IMR-90 (cell line): ENCODE results near the gene MTCL1. TPM values are rescaled to one million over a fixed set of nuclear protein-coding genes. Genes with fewer than 3 reads are reported as not detected.

Source experiments
- ATAC-seq: fragments of 200-7000 bp; cut with Tn5 transposase; 2 replicates; pipeline ENCODE4 v1.9.1; 2020; ENCODE audit warnings: low read depth, mild to moderate bottlenecking, moderate library complexity
- BruUV-seq: library from RNA; stranded (reverse); fragments of 400-500 nt; replicated peaks from 2 replicates; lab custom pipeline; 2021; lab: Mats Ljungman, UMichigan
- CTCF ChIA-PET: fragments of 300-600 bp; formaldehyde crosslinking; extraction: SDS; loops from one replicate; lab custom pipeline; 2021; ENCODE audit warnings: antibody characterized with exemption; lab: Yijun Ruan, JAX
- POLR2A ChIA-PET: fragments of 300-600 bp; sonication (Branson Sonifier 250); formaldehyde crosslinking; loops from one replicate; lab custom pipeline; 2022; ENCODE audit warnings: antibody characterized with exemption; ENCODE audit not compliant: unreplicated experiment; lab: Charles Lee
- DNase-seq: peaks from one replicate; pipeline ENCODE4 v3.0.0; 2013
- H2AFZ ChIP-seq: replicated peaks from 2 replicates; pipeline ENCODE3; 2013; ENCODE audit warnings: low read length, mild to moderate bottlenecking; ENCODE audit not compliant: poor library complexity
- H2AK5ac ChIP-seq: 2 replicates; pipeline ENCODE4 v1.6.1; 2013; ENCODE audit warnings: low read depth, low read length, inconsistent platforms
- H2AK9ac ChIP-seq: replicated peaks from 2 replicates; pipeline ENCODE3; 2013; ENCODE audit warnings: mild to moderate bottlenecking, low read depth, low read length, moderate library complexity; ENCODE audit not compliant: poor library complexity
- H2BK120ac ChIP-seq: 2 replicates; pipeline ENCODE4 v1.6.1; 2013; ENCODE audit warnings: low read depth, low read length, inconsistent platforms
- H2BK15ac ChIP-seq: 3 replicates; pipeline ENCODE4 v1.6.1; 2013; ENCODE audit warnings: low read depth, low read length, inconsistent platforms
- H2BK20ac ChIP-seq: 2 replicates; pipeline ENCODE4 v1.6.1; 2013; ENCODE audit warnings: low read depth, mild to moderate bottlenecking, inconsistent platforms, low read length, moderate library complexity
- H2BK5ac ChIP-seq: 2 replicates; pipeline ENCODE4 v1.6.1; 2013; ENCODE audit warnings: mild to moderate bottlenecking, low read depth, low read length, inconsistent platforms; ENCODE audit not compliant: poor library complexity, severe bottlenecking
- H3K14ac ChIP-seq: replicated peaks from 2 replicates; pipeline ENCODE4 v1.6.1; 2013; ENCODE audit warnings: low read depth, low read length, inconsistent platforms
- H3K18ac ChIP-seq: 2 replicates; pipeline ENCODE4 v1.6.1; 2013; ENCODE audit warnings: low read depth, low read length, control low read depth
- H3K23ac ChIP-seq: 2 replicates; pipeline ENCODE4 v1.6.1; 2013; ENCODE audit warnings: low read depth, low read length, inconsistent platforms
- H3K27ac ChIP-seq: 2 replicates; pipeline ENCODE4 v1.5.1; 2013; ENCODE audit warnings: mild to moderate bottlenecking, control low read depth, low read length; ENCODE audit not compliant: insufficient read depth
- H3K27me3 ChIP-seq: 2 replicates; pipeline ENCODE4 v1.6.1; 2013; ENCODE audit warnings: low read length; ENCODE audit not compliant: control insufficient read depth, insufficient read depth
- H3K36me3 ChIP-seq: 2 replicates; pipeline ENCODE4 v1.6.1; 2013; ENCODE audit warnings: low read length, mixed read lengths; ENCODE audit not compliant: control insufficient read depth, insufficient read depth
- H3K4ac ChIP-seq: 2 replicates; pipeline ENCODE4 v1.6.1; 2013; ENCODE audit warnings: low read depth, low read length, inconsistent platforms
- H3K4me1 ChIP-seq: 2 replicates; pipeline ENCODE4 v1.6.1; 2013; ENCODE audit warnings: low read length, mixed read lengths; ENCODE audit not compliant: control insufficient read depth, insufficient read depth
- H3K4me2 ChIP-seq: 2 replicates; pipeline ENCODE4 v1.6.1; 2013; ENCODE audit warnings: low read depth, mild to moderate bottlenecking, control low read depth, low read length, moderate library complexity
- H3K4me3 ChIP-seq: 2 replicates; pipeline ENCODE4 v1.5.1; 2013; ENCODE audit warnings: low read depth, mild to moderate bottlenecking, control low read depth, low read length, moderate library complexity; ENCODE audit not compliant: insufficient read depth
- H3K56ac ChIP-seq: 2 replicates; pipeline ENCODE4 v1.6.1; 2013; ENCODE audit warnings: low read length, inconsistent platforms; ENCODE audit not compliant: insufficient read depth; ENCODE audit errors: extremely low read depth
- H3K79me1 ChIP-seq, 2 experiments: 2 replicates each; pipeline ENCODE4 v1.6.1; 2013; ENCODE audit warnings: low read length in 2 of 2, inconsistent platforms in 1 of 2, low read depth in 1 of 2
- H3K9ac ChIP-seq: 2 replicates; pipeline ENCODE4 v1.6.1; 2013; ENCODE audit warnings: low read depth, low read length, control low read depth
- H3K9me1 ChIP-seq: 2 replicates; pipeline ENCODE4 v1.6.1; 2013; ENCODE audit warnings: low read length, inconsistent platforms; ENCODE audit not compliant: insufficient read depth
- H3K9me3 ChIP-seq: 2 replicates; pipeline ENCODE4 v1.6.1; 2013; ENCODE audit warnings: low read length; ENCODE audit not compliant: control insufficient read depth, insufficient read depth
- H4K20me1 ChIP-seq: 2 replicates; pipeline ENCODE4 v1.6.1; 2013; ENCODE audit warnings: low read length, inconsistent platforms; ENCODE audit not compliant: insufficient read depth
- H4K5ac ChIP-seq: 2 replicates; pipeline ENCODE4 v1.6.1; 2013; ENCODE audit warnings: mild to moderate bottlenecking, low read depth, low read length, control low read depth
- H4K8ac ChIP-seq, 2 experiments: 2 replicates each; pipeline ENCODE4 v1.6.1; 2013; ENCODE audit warnings: low read depth in 2 of 2, low read length in 2 of 2, control low read depth in 1 of 2, inconsistent platforms in 1 of 2
- H4K91ac ChIP-seq: 2 replicates; pipeline ENCODE4 v1.6.1; 2013; ENCODE audit warnings: low read depth, low read length, inconsistent platforms; ENCODE audit not compliant: insufficient read depth
- CHD1 ChIP-seq: IDR thresholded peaks from 2 replicates; pipeline ENCODE4 v1.6.1; 2012; ENCODE audit warnings: low read depth, low read length, improper control_type of control experiment
- MAFK ChIP-seq: IDR thresholded peaks from 2 replicates; pipeline ENCODE4 v1.6.1; 2012; ENCODE audit warnings: low read depth, low read length, improper control_type of control experiment
- RAD21 ChIP-seq: IDR thresholded peaks from 2 replicates; pipeline ENCODE4 v1.6.1; 2012; ENCODE audit warnings: low read length, improper control_type of control experiment
- RCOR1 ChIP-seq: IDR thresholded peaks from 2 replicates; pipeline ENCODE4 v1.6.1; 2012; ENCODE audit warnings: mild to moderate bottlenecking, low read length, improper control_type of control experiment; ENCODE audit not compliant: insufficient replicate concordance
- RFX5 ChIP-seq: IDR thresholded peaks from 2 replicates; pipeline ENCODE4 v1.8.0; 2012; ENCODE audit warnings: low read depth, mild to moderate bottlenecking, low read length, moderate library complexity
- WGBS, 2 experiments: methylation state at CpG; one replicate each; pipeline versions ENCODE4 v1.1.5 to v1.1.7; 2013; ENCODE audit warnings: missing lambda C conversion rate in 2 of 2; ENCODE audit not compliant: insufficient read length in 1 of 2; ENCODE audit errors: extremely low coverage in 2 of 2; 5-methylcytosine and 5-hydroxymethylcytosine counted together
- dilution Hi-C: fragments of 300-500 bp; cut with HindIII; formaldehyde crosslinking; loops from one replicate; pipeline ENCODE4 v1.14.3; 2018; ENCODE audit warnings: low sequenced_read_pairs; ENCODE audit not compliant: unreplicated experiment
- in situ Hi-C: fragments of 300-500 bp; cut with MboI; formaldehyde crosslinking; loops from 3 replicates; pipeline ENCODE4 v1.14.3; 2019; ENCODE audit warnings: low sequenced_read_pairs, inconsistent platforms, mixed read lengths
- intact Hi-C: fragments of 100-400 bp; cut with micrococcal nuclease; formaldehyde crosslinking; loops from 2 replicates; pipeline ENCODE4 v1.10.0; 2022
- polyA plus RNA-seq, 3 experiments: library from polyadenylated mRNA; depleted of rRNA; stranded (reverse); fragments of >200 nt; gene quantifications; 2 replicates each; pipeline ENCODE4 v1.2.3, GENCODE V29; 2012; ENCODE audit warnings: low replicate concordance in 1 of 3
- total RNA-seq: library from RNA; depleted of rRNA; stranded (reverse); fragments of >200 nt; gene quantifications from 2 replicates; pipeline ENCODE4 v1.2.3, GENCODE V29; 2012

Gene MTCL1
- total and polyA plus RNA-seq, 2 of the 4 experiments (the other 2 are of a cell fraction) = 29.0 to 45.3 TPM

GRCh38 chr18:8742387-8743361 lies 37.3 kb downstream of the MTCL1 start:
- DNase-seq (no peak), ATAC-seq (no peak)
- in situ Hi-C loops = no loop called here
- Histone ChIP-seq H2AK9ac (no peak overlapping the region), H2BK5ac (peak overlapping the region; percentile 23), H3K4ac (no peak overlapping the region), H4K20me1 (peaks cover 9% of the 10 kb centered on the region; the same call in 1 of the 2 replicates), H4K91ac (no peak overlapping the region), H3K9me3 (no peaks in the 10 kb centered on the region), H3K4me2 (no peak overlapping the region), H3K23ac (peak overlapping the region; percentile 37; the same call in 1 of the 2 replicates), H3K18ac (no peak overlapping the region), H2BK120ac (no peak overlapping the region), H3K9ac (no peak overlapping the region), H3K27ac (no peak overlapping the region), H3K4me1 (peaks cover 25% of the 10 kb centered on the region), H2BK15ac (no peak overlapping the region), H4K8ac (no peak overlapping the region), H3K27me3 (no peaks in the 10 kb centered on the region), H3K4me3 (no peak overlapping the region), H2BK20ac (no peak overlapping the region), H3K14ac (peak overlapping the region; percentile 50), H3K9me1 (peaks cover 33% of the 10 kb centered on the region), H4K5ac (no peak overlapping the region), H3K56ac (no peak overlapping the region), H2AK5ac (peak overlapping the region; percentile 79), H3K36me3 (peaks cover 16% of the 10 kb centered on the region), H2AFZ (no peak overlapping the region), H3K79me1 (peaks cover 62 to 91% of the 10 kb centered on the region in 2 experiments)
- ChIA-PET CTCF (no interaction called here), POLR2A (no interaction called here)
- no CpG with 5 or more reads among the region's 6 CpGs for WGBS, 2 experiments
- TF ChIP-seq RAD21 (no peak), MAFK (no peak), RFX5 (no peak), CHD1 (no peak), RCOR1 (no peak)
- dilution Hi-C loops = no loop called here
- BruUV-seq = no TSS peak
- intact Hi-C loops = no loop called here
